Loucy (cell line): ENCODE measurements around the gene CYP2C9.

Experiments
- H2AFZ ChIP-seq: fragments of 200-600 bp; sonication (generic); 2 replicates; pipeline ENCODE4 v1.6.0; 2016; ENCODE audit warnings: antibody characterized with exemption, mild to moderate bottlenecking, low read length, moderate library complexity
- H3F3A ChIP-seq: fragments of 200-600 bp; 2 replicates; pipeline ENCODE4 v1.6.0; 2016; ENCODE audit warnings: antibody characterized with exemption, low read depth, mild to moderate bottlenecking
- H3K27me3 ChIP-seq: fragments of 200-600 bp; sonication (generic); 2 replicates; pipeline ENCODE4 v1.6.1; 2014; ENCODE audit warnings: low read length, mild to moderate bottlenecking; ENCODE audit not compliant: insufficient read depth, poor library complexity, severe bottlenecking
- H3K36me3 ChIP-seq: fragments of 200-600 bp; sonication (generic); 2 replicates; pipeline ENCODE4 v1.6.1; 2016; ENCODE audit warnings: low read length; ENCODE audit not compliant: insufficient read depth
- H3K4me1 ChIP-seq: fragments of 200-600 bp; sonication (generic); 2 replicates; pipeline ENCODE4 v1.5.1; 2014; ENCODE audit warnings: low read length, mild to moderate bottlenecking; ENCODE audit not compliant: insufficient read depth, poor library complexity, severe bottlenecking
- H3K4me2 ChIP-seq: fragments of 200-600 bp; sonication (generic); 2 replicates; pipeline ENCODE4 v1.6.0; 2014; ENCODE audit warnings: antibody characterized with exemption, low read length, low read depth, mild to moderate bottlenecking; ENCODE audit not compliant: poor library complexity, severe bottlenecking
- H3K4me3 ChIP-seq: fragments of 200-600 bp; sonication (generic); 2 replicates; pipeline ENCODE4 v1.5.1; 2014; ENCODE audit warnings: low read length, mild to moderate bottlenecking, mixed read lengths; ENCODE audit not compliant: poor library complexity, severe bottlenecking
- H3K79me2 ChIP-seq: fragments of 200-600 bp; sonication (generic); 2 replicates; pipeline ENCODE4 v1.6.1; 2014; ENCODE audit warnings: low read length; ENCODE audit not compliant: insufficient read depth
- H3K9ac ChIP-seq: fragments of 200-600 bp; sonication (generic); 2 replicates; pipeline ENCODE4 v1.6.0; 2014; ENCODE audit warnings: mild to moderate bottlenecking, low read depth, low read length, moderate library complexity; ENCODE audit not compliant: poor library complexity, severe bottlenecking
- H3K9me2 ChIP-seq: fragments of 200-600 bp; sonication (generic); replicated peaks from 2 replicates; pipeline ENCODE4 v1.6.1; 2016; ENCODE audit warnings: low read depth, low read length, mixed read lengths
- H3K9me3 ChIP-seq: fragments of 200-600 bp; sonication (generic); 2 replicates; pipeline ENCODE4 v1.6.1; 2014; ENCODE audit warnings: mild to moderate bottlenecking, antibody characterized with exemption, low read length, low read depth; ENCODE audit not compliant: insufficient read depth
- H4K20me1 ChIP-seq: fragments of 200-600 bp; sonication (generic); 2 replicates; pipeline ENCODE4 v1.6.0; 2014; ENCODE audit warnings: antibody characterized with exemption, low read length, mild to moderate bottlenecking; ENCODE audit not compliant: insufficient read depth, poor library complexity, severe bottlenecking
- CTCF ChIP-seq: fragments of 200-600 bp; sonication (generic); conservative IDR thresholded peaks from 2 replicates; pipeline ENCODE4 v1.5.1; 2014; ENCODE audit warnings: mild to moderate bottlenecking, antibody characterized with exemption, low read length
- EZH2phosphoT487 ChIP-seq: fragments of 200-600 bp; IDR thresholded peaks from 2 replicates; pipeline ENCODE4 v1.6.1; 2018; ENCODE audit warnings: antibody characterized with exemption, mild to moderate bottlenecking, moderate library complexity, borderline replicate concordance

CYP2C9 gene

GRCh38 chr10:95039281-95039680, 100.8 kb downstream of the CYP2C9 start:
- H3K9me2 ChIP-seq, result no peaks in the 10 kb centered on the region
- no peak overlapping the region for H3K4me3 ChIP-seq
- no peaks in the 10 kb centered on the region for H3K79me2 ChIP-seq
- H3K36me3 ChIP-seq, result no peaks in the 10 kb centered on the region
- no peak overlapping the region for H3K9ac ChIP-seq
- no peak overlapping the region for H2AFZ ChIP-seq
- H3K4me2 ChIP-seq, result no peak overlapping the region
- no peaks in the 10 kb centered on the region for H3K4me1 ChIP-seq
- no peaks in the 10 kb centered on the region for H3K9me3 ChIP-seq
- no peaks in the 10 kb centered on the region for H3K27me3 ChIP-seq
- no peak for TF ChIP-seq EZH2phosphoT487
- no peak for TF ChIP-seq CTCF
- H4K20me1 ChIP-seq, result no peaks in the 10 kb centered on the region
- no peaks in the 10 kb centered on the region for H3F3A ChIP-seq
